T-helper 2 cell treated with Interferon-gamma antibody and Interleukin-4, amounts not matched to agents 5 μg/mL and 100 μg/mL, for 36 hours (primary cell): Measurements from ENCODE around the gene ABHD16A.

Experiments used
- DNase-seq: peaks from one replicate; pipeline ENCODE4 v3.0.0; 2021; ENCODE audit warnings: low spot score
- H3K27ac Mint-ChIP-seq: one replicate; pipeline ENCODE4 v1.8.0; 2021; ENCODE audit warnings: mild to moderate bottlenecking, mixed read lengths
- H3K27me3 Mint-ChIP-seq: one replicate; pipeline ENCODE4 v1.8.0; 2021; ENCODE audit warnings: low read depth, mixed read lengths
- H3K36me3 Mint-ChIP-seq: one replicate; pipeline ENCODE4 v1.8.0; 2021; ENCODE audit warnings: low read depth, mixed read lengths
- H3K4me1 Mint-ChIP-seq: one replicate; pipeline ENCODE4 v1.8.0; 2021; ENCODE audit warnings: low read depth, mixed read lengths
- H3K4me3 Mint-ChIP-seq: one replicate; pipeline ENCODE4 v1.8.0; 2022; ENCODE audit warnings: mild to moderate bottlenecking, moderate library complexity, mixed read lengths
- H3K9me3 Mint-ChIP-seq: one replicate; pipeline ENCODE4 v1.8.0; 2021; ENCODE audit warnings: mixed read lengths

ABHD16A gene

GRCh38 chr6:31643818-31644454, 59.2 kb downstream of the ABHD16A start:
- peaks cover 3% of the 10 kb centered on the region for H3K4me1 Mint-ChIP-seq
- peaks cover 67% of the 10 kb centered on the region for H3K36me3 Mint-ChIP-seq
- no peaks in the 10 kb centered on the region for H3K27me3 Mint-ChIP-seq
- no peak overlapping the region for H3K4me3 Mint-ChIP-seq
- H3K9me3 Mint-ChIP-seq, result no peaks in the 10 kb centered on the region
- no peak for DNase-seq
- no peak overlapping the region for H3K27ac Mint-ChIP-seq

- DNase-seq, result no peak
- Mint-ChIP-seq H3K36me3 (peaks cover 63% of the 10 kb centered on the region), H3K4me3 (no peak overlapping the region), H3K27ac (no peak overlapping the region), H3K27me3 (no peaks in the 10 kb centered on the region), H3K4me1 (peaks cover 2% of the 10 kb centered on the region), H3K9me3 (no peaks in the 10 kb centered on the region)
These were observed 60.1 kb downstream of the ABHD16A start for GRCh38 chr6:31642798-31643570.

GRCh38 chr6:31641370-31641769, 61.8 kb downstream of the ABHD16A start:
- Mint-ChIP-seq H3K36me3 (peaks cover 63% of the 10 kb centered on the region), H3K4me1 (peaks cover 2% of the 10 kb centered on the region), H3K4me3 (no peak overlapping the region), H3K27ac (no peak overlapping the region), H3K27me3 (no peaks in the 10 kb centered on the region), H3K9me3 (no peaks in the 10 kb centered on the region)
- no peak for DNase-seq

- Mint-ChIP-seq H3K4me3 (no peak overlapping the region), H3K36me3 (peaks cover 68% of the 10 kb centered on the region), H3K27ac (no peak overlapping the region)
These were observed 62.5 kb downstream of the ABHD16A start for GRCh38 chr6:31640612-31641011.

GRCh38 chr6:31639449-31639861, 63.7 kb downstream of the ABHD16A start:
- DNase-seq, result no peak
- H3K4me1 Mint-ChIP-seq, result no peaks in the 10 kb centered on the region
- no peak overlapping the region for H3K4me3 Mint-ChIP-seq
- no peak overlapping the region for H3K27ac Mint-ChIP-seq
- H3K27me3 Mint-ChIP-seq, result no peaks in the 10 kb centered on the region
- H3K9me3 Mint-ChIP-seq, result no peaks in the 10 kb centered on the region
- peaks cover 64% of the 10 kb centered on the region for H3K36me3 Mint-ChIP-seq

More at GRCh38 chr6:31640612-31641011, 62.5 kb downstream of the ABHD16A start:
- Mint-ChIP-seq H3K27me3 (no peaks in the 10 kb centered on the region), H3K4me1 (peaks cover 2% of the 10 kb centered on the region), H3K9me3 (no peaks in the 10 kb centered on the region)
- DNase-seq, result no peak

GRCh38 chr6:31639043-31639442, 64.1 kb downstream of the ABHD16A start:
- Mint-ChIP-seq H3K9me3 (no peaks in the 10 kb centered on the region), H3K4me3 (no peak overlapping the region), H3K27ac (no peak overlapping the region), H3K36me3 (peaks cover 62% of the 10 kb centered on the region), H3K4me1 (no peaks in the 10 kb centered on the region), H3K27me3 (no peaks in the 10 kb centered on the region)
- DNase-seq, result no peak
